CD4-positive, CD25-positive, alpha-beta regulatory T cell (primary cell): Measurements from ENCODE around the gene C1orf35. TPM values are rescaled to one million over a fixed set of nuclear protein-coding genes. Genes with fewer than 3 reads are reported as not detected.
A peak's percentile ranks its signal among the peaks of the same experiment; 100 is the strongest.

Source experiments
- ATAC-seq, 2 donors: fragments of 150-1000 bp; cut with Tn5 transposase; one replicate each; pipeline ENCODE4 v1.10.0; 2021; ENCODE audit warnings: low read depth in 2 of 2, moderate number of reproducible peaks in 2 of 2, moderate library complexity in 1 of 2
- DNase-seq, 3 donors: peaks; one replicate each; pipeline versions ENCODE4 v3.0.0 to v3.0.0-alpha.2; 2012 to 2022; ENCODE audit warnings: mixed read lengths in 1 of 3
- H3K27ac ChIP-seq: one replicate; pipeline ENCODE4 v1.7.0; 2013; ENCODE audit warnings: mild to moderate bottlenecking, low read length; ENCODE audit not compliant: insufficient read depth, poor library complexity, severe bottlenecking
- H3K27me3 ChIP-seq: one replicate; pipeline ENCODE4 v1.7.0; 2013; ENCODE audit warnings: low read length; ENCODE audit not compliant: control insufficient read depth, insufficient read depth
- H3K36me3 ChIP-seq: one replicate; pipeline ENCODE4 v1.7.0; 2013; ENCODE audit warnings: mild to moderate bottlenecking, low read length, moderate library complexity; ENCODE audit not compliant: control insufficient read depth, insufficient read depth
- H3K4me1 ChIP-seq: 2 replicates; pipeline ENCODE4 v1.7.0; 2013; ENCODE audit warnings: mild to moderate bottlenecking, low read length; ENCODE audit not compliant: insufficient read depth, control insufficient read depth, poor library complexity, severe bottlenecking
- H3K4me3 ChIP-seq: one replicate; pipeline ENCODE4 v1.7.0; 2013; ENCODE audit warnings: low read depth, mild to moderate bottlenecking, low read length, moderate library complexity
- H3K9me3 ChIP-seq, 2 experiments: 1 replicate in 1 of 2; 2 replicates in 1 of 2; pipeline ENCODE4 v1.7.0; 2013; ENCODE audit warnings: low read length in 2 of 2, mild to moderate bottlenecking in 1 of 2, moderate library complexity in 1 of 2; ENCODE audit not compliant: control insufficient read depth in 2 of 2
- H3K27ac Mint-ChIP-seq, 3 donors: one replicate each; pipeline ENCODE4 v1.8.0; 2020 to 2022; ENCODE audit warnings: mild to moderate bottlenecking in 3 of 3, mixed read lengths in 3 of 3, moderate library complexity in 2 of 3
- H3K27me3 Mint-ChIP-seq: one replicate; pipeline ENCODE4 v1.8.0; 2022; ENCODE audit warnings: mild to moderate bottlenecking, mixed read lengths
- H3K36me3 Mint-ChIP-seq: one replicate; pipeline ENCODE4 v1.8.0; 2020; ENCODE audit warnings: mixed read lengths
- H3K4me1 Mint-ChIP-seq, 4 donors: one replicate each; pipeline ENCODE4 v1.8.0; 2020 to 2022; ENCODE audit warnings: mixed read lengths in 4 of 4, mild to moderate bottlenecking in 1 of 4
- H3K4me3 Mint-ChIP-seq, 4 donors: one replicate each; pipeline ENCODE4 v1.8.0; 2020 to 2022; ENCODE audit warnings: mild to moderate bottlenecking in 4 of 4, mixed read lengths in 4 of 4, moderate library complexity in 3 of 4
- H3K9me3 Mint-ChIP-seq, 7 donors: one replicate each; pipeline ENCODE4 v1.8.0; 2020 to 2022; ENCODE audit warnings: mixed read lengths in 7 of 7, mild to moderate bottlenecking in 3 of 7, moderate library complexity in 2 of 7
- polyA plus RNA-seq, 4 donors: library from polyadenylated mRNA; unstranded; fragments of 300-500 nt; fragmentation: Illumina TruSeq; gene quantifications; one replicate each; pipeline ENCODE4 v1.2.3, GENCODE V29; 2021
- total RNA-seq: library from RNA; stranded (reverse); gene quantifications from one replicate; pipeline ENCODE4 v1.2.3, GENCODE V29; 2022

The C1orf35 gene
- total and polyA plus RNA-seq, 5 donors from 2014 or later, result 18.0 to 24.0 (median 21.4) TPM

DNA sequence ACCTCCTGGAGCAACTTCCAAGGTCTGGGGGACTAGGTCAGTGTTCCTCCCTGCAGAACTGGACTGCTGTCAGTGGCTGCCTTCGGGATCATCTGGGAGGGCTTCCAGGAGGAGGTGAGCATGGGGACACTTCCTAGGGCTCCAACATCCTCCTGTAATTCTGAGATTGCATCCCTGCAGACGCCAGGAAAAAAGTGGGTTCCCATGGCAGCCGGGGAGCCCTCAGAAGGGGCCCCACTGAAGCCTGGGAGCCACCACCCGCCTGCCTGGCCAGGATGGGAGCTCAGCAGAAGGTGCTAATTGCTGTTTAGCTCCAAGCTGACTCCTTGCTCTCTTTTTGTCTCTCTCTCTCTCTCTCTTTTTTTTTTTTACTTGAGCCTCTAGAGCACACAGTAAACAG lies 36.7 kb downstream of the C1orf35 start:
- Mint-ChIP-seq H3K9me3 (no peaks in the 10 kb centered on the region), H3K36me3 (no peaks in the 10 kb centered on the region), H3K27me3 (peaks cover 15% of the 10 kb centered on the region), H3K27ac (no peak overlapping the region), H3K4me1 (no peaks in the 10 kb centered on the region), H3K4me3 (no peak overlapping the region)
- DNase-seq, result no peak
- Histone ChIP-seq H3K4me3 (no peak overlapping the region), H3K4me1 (no peaks in the 10 kb centered on the region), H3K9me3 (no peaks in the 10 kb centered on the region), H3K27me3 (no peaks in the 10 kb centered on the region), H3K27ac (no peak overlapping the region), H3K36me3 (no peaks in the 10 kb centered on the region)
- ATAC-seq, result no peak

DNA sequence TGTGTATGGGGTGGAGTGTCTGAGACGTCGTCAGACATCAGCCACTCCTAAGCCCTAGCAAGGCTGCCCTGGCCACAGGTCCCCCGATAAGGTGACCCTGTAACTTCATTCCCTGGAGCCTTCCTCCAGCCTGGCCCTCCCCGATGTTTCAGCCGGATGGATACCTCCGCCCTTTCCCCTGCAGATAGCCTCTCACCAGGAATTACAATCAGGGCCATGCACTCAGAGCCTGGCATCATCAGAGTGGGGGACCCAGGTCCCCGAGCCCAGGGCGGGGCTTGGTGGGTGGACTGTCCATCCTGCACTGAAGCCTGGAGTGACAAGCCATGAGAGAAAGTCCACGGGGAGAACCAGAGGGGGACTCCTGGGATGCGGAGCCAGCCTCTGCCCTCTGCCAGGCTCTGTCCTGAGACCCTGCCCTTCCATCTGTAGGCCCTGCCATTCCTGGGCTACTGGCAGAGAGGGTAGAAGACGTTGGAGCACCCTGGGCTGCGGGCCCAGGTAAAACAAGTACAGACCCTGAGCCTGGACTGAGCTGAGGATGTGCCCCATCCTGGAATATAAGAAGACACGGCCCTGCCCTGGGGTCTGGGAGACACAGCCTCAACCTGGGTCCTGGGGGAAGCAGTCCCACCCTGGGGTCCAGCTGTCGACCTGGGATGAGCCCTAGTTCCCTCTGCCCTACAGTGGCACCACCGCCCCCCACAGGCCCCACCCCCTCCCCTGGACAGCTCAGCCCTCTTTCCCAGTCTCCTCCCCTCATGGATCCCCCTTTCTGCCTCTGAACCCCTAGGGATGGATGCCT lies 37.4 kb downstream of the C1orf35 start:
- peak overlapping the region in 1 of 3 donors; percentile 26 for H3K27ac Mint-ChIP-seq
- DNase-seq, result no peak
- Histone ChIP-seq H3K27me3 (no peaks in the 10 kb centered on the region), H3K27ac (no peak overlapping the region), H3K9me3 (no peaks in the 10 kb centered on the region), H3K36me3 (no peaks in the 10 kb centered on the region), H3K4me1 (peaks cover 4% of the 10 kb centered on the region), H3K4me3 (no peak overlapping the region)
- peaks cover 0 to 6% (median 3%) of the 10 kb centered on the region in 4 donors for H3K4me1 Mint-ChIP-seq
- H3K4me3 Mint-ChIP-seq, result no peak overlapping the region
- ATAC-seq, result no peak
- no peaks in the 10 kb centered on the region for H3K9me3 Mint-ChIP-seq
- H3K36me3 Mint-ChIP-seq, result no peaks in the 10 kb centered on the region
- H3K27me3 Mint-ChIP-seq, result peaks cover 22% of the 10 kb centered on the region

DNA sequence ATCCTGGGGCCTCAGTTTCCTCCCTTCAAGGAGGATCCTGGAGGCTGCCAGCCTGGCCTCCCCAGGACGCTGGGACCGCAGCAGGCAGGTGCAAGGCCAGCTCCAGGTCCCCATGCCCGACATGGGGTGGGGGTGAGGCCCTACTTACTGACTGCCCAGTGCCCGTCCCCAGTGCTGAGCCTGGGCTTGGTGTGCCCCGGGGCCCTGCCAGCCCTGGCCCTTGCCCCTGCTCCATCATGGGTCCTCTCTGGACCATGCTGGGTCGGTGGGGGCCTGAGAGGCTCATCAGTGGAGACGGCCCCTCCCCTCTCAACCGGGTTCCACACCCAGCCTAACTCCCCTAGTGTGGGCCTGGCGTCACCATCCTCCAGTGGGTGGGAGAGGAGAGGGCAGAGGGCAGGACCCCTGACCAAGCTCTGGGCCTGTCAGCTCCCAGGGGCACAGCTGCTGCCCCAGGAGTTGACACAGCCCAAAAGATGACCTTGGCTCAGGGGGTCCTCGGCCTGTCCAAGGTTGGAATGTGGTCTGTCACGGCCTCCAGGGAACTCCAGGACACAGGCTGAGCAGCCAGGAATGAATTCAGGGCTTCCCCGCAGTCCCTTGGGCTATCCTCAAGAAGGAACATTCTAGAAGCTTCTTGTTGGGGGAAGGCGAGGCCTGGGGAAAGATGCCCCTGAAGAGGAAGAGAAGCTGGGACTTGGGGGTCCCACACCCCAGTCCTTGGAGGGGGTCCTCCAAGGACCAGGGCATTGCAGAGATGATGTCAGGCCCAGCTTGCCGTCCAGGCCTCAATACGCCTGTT lies 38.2 kb downstream of the C1orf35 start:
- Mint-ChIP-seq H3K27ac (no peak overlapping the region), H3K9me3 (no peaks in the 10 kb centered on the region), H3K36me3 (no peaks in the 10 kb centered on the region), H3K27me3 (peaks cover 26% of the 10 kb centered on the region), H3K4me1 (peaks cover 0 to 10% (median 5%) of the 10 kb centered on the region in 4 donors), H3K4me3 (no peak overlapping the region)
- Histone ChIP-seq H3K27ac (no peak overlapping the region), H3K9me3 (no peaks in the 10 kb centered on the region), H3K27me3 (no peaks in the 10 kb centered on the region), H3K36me3 (no peaks in the 10 kb centered on the region), H3K4me3 (no peak overlapping the region), H3K4me1 (peaks cover 12% of the 10 kb centered on the region)
- DNase-seq, result no peak
- no peak for ATAC-seq

DNA sequence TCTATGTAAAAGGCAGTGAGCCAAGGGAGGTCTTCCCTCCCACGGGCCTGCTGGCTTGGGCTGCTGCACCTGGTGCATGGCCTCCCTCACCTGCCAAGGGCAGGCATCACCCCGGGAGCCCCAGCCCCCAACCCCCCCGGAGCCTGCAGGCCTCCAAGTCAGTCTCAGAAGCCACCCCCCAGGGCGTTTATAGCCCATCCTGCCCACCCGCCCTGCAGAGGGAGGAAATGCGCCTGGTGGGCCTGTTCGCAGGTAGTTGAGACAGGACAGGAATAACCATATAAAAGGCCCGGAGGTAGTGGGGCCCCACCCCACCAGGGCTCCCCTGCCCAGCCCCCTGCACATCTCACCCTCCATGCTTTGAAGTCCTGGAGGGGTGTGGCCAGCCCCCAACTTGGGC lies 38.8 kb downstream of the C1orf35 start:
- H3K36me3 Mint-ChIP-seq, result no peaks in the 10 kb centered on the region

DNA sequence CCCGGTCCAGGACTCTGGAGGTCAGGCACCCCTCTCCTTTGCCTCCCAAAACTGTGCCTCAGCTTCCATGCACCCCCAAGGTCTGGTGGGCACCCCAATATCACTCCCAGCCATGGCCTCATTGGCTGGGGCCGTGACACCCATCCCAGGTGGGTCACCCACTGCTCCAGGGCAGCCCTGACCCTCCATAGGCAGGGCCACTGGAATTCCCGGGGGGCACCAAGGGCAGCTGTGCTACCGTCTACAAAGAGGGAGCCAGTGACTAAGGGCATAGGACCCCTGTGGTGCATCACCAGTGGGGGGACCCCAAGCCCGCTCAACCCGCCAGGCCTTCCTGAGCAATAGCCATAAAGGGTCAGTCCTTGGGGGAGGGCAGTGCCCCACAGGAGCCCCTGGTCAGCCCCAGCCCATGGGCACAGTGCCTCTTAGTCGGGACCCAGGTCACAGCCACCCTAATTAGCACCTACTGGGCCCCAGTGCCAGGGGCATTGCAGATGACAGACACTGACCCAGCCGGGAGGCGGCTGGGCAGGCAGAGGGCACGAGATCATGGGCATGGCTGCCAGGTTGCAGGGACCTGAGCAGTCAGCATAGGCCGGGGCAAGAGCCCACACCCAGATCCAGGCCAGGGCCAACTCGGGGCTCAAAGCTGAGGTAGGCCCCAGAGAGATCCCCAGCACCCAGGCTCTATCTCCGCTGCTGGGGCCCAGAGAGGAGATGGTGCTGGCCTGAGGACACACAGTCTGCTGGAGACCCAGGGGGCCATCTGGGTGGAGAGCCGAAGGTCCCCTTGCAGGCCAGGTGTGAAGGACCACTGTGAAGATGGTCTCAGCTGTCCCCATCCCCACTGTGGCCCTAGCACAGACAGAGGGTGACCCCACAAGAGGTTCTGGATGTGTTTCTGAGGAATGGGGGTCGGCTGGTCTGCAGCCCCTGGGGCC lies 39.6 kb downstream of the C1orf35 start:
- no peaks in the 10 kb centered on the region for H3K36me3 ChIP-seq
- ATAC-seq (no peak), DNase-seq (no peak)
- Mint-ChIP-seq H3K4me1 (peaks cover 0 to 14% (median 5%) of the 10 kb centered on the region in 4 donors), H3K27me3 (peaks cover 36% of the 10 kb centered on the region), H3K36me3 (no peaks in the 10 kb centered on the region), H3K9me3 (no peaks in the 10 kb centered on the region), H3K4me3 (no peak overlapping the region), H3K27ac (no peak overlapping the region)
- H3K9me3 ChIP-seq, result no peaks in the 10 kb centered on the region
- H3K4me1 ChIP-seq, result peaks cover 27% of the 10 kb centered on the region
- H3K4me3 ChIP-seq, result no peak overlapping the region
- no peaks in the 10 kb centered on the region for H3K27me3 ChIP-seq
- H3K27ac ChIP-seq, result no peak overlapping the region

More for the DNA sequence above, 38.8 kb downstream of the C1orf35 start:
- DNase-seq (no peak), ATAC-seq (no peak)
- Histone ChIP-seq H3K4me3 (no peak overlapping the region), H3K27ac (no peak overlapping the region), H3K9me3 (no peaks in the 10 kb centered on the region), H3K4me1 (peaks cover 19% of the 10 kb centered on the region), H3K36me3 (no peaks in the 10 kb centered on the region), H3K27me3 (no peaks in the 10 kb centered on the region)
- H3K4me1 Mint-ChIP-seq, result peaks cover 0 to 14% (median 5%) of the 10 kb centered on the region in 4 donors
- no peak overlapping the region for H3K4me3 Mint-ChIP-seq
- H3K27me3 Mint-ChIP-seq, result peaks cover 30% of the 10 kb centered on the region
- no peaks in the 10 kb centered on the region for H3K9me3 Mint-ChIP-seq
- H3K27ac Mint-ChIP-seq, result no peak overlapping the region

DNA sequence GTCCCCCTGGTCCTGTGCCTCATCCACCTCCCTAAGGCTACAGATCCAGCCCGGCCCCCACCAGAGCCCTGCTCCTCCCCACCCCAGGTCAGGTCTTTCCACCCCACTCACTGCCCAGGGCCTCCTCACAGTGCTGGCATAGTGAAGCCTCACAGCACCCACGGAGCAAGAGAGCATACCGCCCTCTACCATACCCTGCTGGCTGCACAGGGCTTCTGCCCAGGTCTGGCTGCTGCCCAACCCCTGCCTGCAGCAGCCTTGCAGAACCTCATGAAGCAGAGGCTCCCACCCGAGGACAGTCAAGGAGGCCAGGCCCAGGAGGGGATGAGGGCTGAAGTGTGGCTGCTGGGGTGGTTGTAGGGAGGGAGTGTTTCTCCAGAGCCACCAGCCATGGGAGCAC lies 40.3 kb downstream of the C1orf35 start:
- Mint-ChIP-seq H3K36me3 (no peaks in the 10 kb centered on the region), H3K27ac (no peak overlapping the region), H3K9me3 (no peaks in the 10 kb centered on the region), H3K27me3 (peaks cover 44% of the 10 kb centered on the region), H3K4me3 (no peak overlapping the region), H3K4me1 (peaks cover 0 to 14% (median 5%) of the 10 kb centered on the region in 4 donors)
- Histone ChIP-seq H3K9me3 (no peaks in the 10 kb centered on the region), H3K27ac (no peak overlapping the region), H3K36me3 (no peaks in the 10 kb centered on the region), H3K27me3 (no peaks in the 10 kb centered on the region), H3K4me1 (peaks cover 27% of the 10 kb centered on the region), H3K4me3 (no peak overlapping the region)
- ATAC-seq, result no peak
- no peak for DNase-seq

DNA sequence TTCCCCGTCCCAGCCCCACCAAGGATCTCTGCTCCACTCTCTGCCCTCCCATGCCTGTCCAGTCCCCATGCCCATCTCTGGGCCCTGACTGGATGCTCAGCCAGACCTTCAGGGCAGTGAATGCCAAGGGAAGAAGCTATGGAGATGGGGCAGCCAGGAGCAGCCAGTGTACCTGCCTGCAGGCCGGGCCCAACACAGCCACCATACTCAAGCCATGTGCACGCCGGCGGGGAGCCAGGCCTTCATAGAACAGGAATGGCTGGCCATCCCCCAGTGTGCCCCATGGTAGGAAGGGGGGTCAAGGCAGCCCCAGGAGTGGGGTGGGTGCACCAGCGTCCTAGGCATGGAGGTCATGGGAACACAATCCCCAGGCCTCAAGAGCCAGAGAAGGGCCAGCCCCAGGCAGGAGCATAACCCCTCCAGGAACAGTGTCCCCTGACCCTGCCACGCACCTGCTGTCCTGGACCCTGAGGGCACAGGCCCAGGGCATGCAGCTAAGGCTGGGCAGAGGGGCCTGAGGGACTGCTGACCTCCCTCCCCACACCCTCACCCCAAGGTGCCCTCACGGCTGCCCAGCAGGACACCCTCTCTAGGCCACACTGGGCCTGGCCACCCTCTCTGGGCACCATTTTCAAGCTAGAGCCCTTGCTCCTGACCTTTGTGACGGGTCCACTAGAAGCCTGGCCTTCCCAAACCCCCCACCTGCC lies 40.9 kb downstream of the C1orf35 start:
- H3K9me3 ChIP-seq, result no peaks in the 10 kb centered on the region
- Mint-ChIP-seq H3K4me1 (peaks cover 0 to 14% (median 5%) of the 10 kb centered on the region in 4 donors), H3K36me3 (no peaks in the 10 kb centered on the region), H3K4me3 (no peak overlapping the region), H3K9me3 (peaks cover 0 to 3% (median 0%) of the 10 kb centered on the region in 7 donors), H3K27me3 (peaks cover 49% of the 10 kb centered on the region), H3K27ac (no peak overlapping the region)
- H3K27ac ChIP-seq, result no peak overlapping the region
- no peaks in the 10 kb centered on the region for H3K27me3 ChIP-seq
- ATAC-seq (no peak), DNase-seq (no peak)
- no peaks in the 10 kb centered on the region for H3K36me3 ChIP-seq
- H3K4me3 ChIP-seq, result no peak overlapping the region
- H3K4me1 ChIP-seq, result peaks cover 27% of the 10 kb centered on the region
